ENCODE measurements around the gene GBP7. TPM values are rescaled to one million over a fixed set of nuclear protein-coding genes. Genes with fewer than 3 reads are reported as not detected.

GBP7 gene
- total and polyA plus RNA-seq, 2 donors from 2014 or later = not detected

- no peak overlapping the region for H3K27ac ChIP-seq (ENCODE audit: low read depth in 2 of 2, low read length in 2 of 2)
- DNase-seq (no peak), FAIRE-seq (no peak)
- no peak overlapping the region for H3K9ac ChIP-seq (ENCODE audit: low read length in 3 of 3)
- no peaks in the 10 kb centered on the region for H3K27me3 ChIP-seq (ENCODE audit: control insufficient read depth, insufficient read depth, low read length)
- H3K4me1 ChIP-seq (ENCODE audit: control insufficient read depth in 2 of 3, insufficient read depth in 2 of 3, low read depth in 1 of 3, low read length in 3 of 3) = no peaks in the 10 kb centered on the region
- intact Hi-C loops (cut with DNase I) = no loop called here
- H3K36me3 ChIP-seq (ENCODE audit: control insufficient read depth in 2 of 3, insufficient read depth in 3 of 3, low read length in 3 of 3) = no peaks in the 10 kb centered on the region
- no peak for TF ChIP-seq CTCF (IDR thresholded peaks at IDR 0.05; ENCODE audit: borderline replicate concordance, extremely low read depth, insufficient read depth)
- H3K4me3 ChIP-seq (ENCODE audit: low read length in 3 of 3) = no peak overlapping the region
- H3K9me3 ChIP-seq (ENCODE audit: control insufficient read depth in 2 of 3, insufficient read depth in 1 of 3, low read length in 3 of 3) = no peaks in the 10 kb centered on the region
These were observed 1.3 kb downstream of the GBP7 start for GRCh38 chr1:89174491-89174890.

- Histone ChIP-seq H3K27ac (ENCODE audit: low read depth in 2 of 2, low read length in 2 of 2) (no peak overlapping the region), H3K4me1 (ENCODE audit: control insufficient read depth in 2 of 3, insufficient read depth in 2 of 3, low read depth in 1 of 3, low read length in 3 of 3) (no peaks in the 10 kb centered on the region), H3K36me3 (ENCODE audit: control insufficient read depth in 2 of 3, insufficient read depth in 3 of 3, low read length in 3 of 3) (no peaks in the 10 kb centered on the region), H3K4me3 (ENCODE audit: low read length in 3 of 3) (no peak overlapping the region), H3K27me3 (ENCODE audit: control insufficient read depth, insufficient read depth, low read length) (no peaks in the 10 kb centered on the region), H3K9ac (ENCODE audit: low read length in 3 of 3) (no peak overlapping the region), H3K9me3 (ENCODE audit: control insufficient read depth in 2 of 3, insufficient read depth in 1 of 3, low read length in 3 of 3) (no peaks in the 10 kb centered on the region)
- FAIRE-seq (no peak), DNase-seq (no peak)
- intact Hi-C loops (cut with DNase I) = no loop called here
- no peak for TF ChIP-seq CTCF (IDR thresholded peaks at IDR 0.05; ENCODE audit: borderline replicate concordance, extremely low read depth, insufficient read depth)
These were observed 3.2 kb downstream of the GBP7 start for GRCh38 chr1:89172468-89173143.

GRCh38 chr1:89171067-89171438, 4.8 kb downstream of the GBP7 start:
- no peak overlapping the region for H3K4me3 ChIP-seq (ENCODE audit: low read length in 3 of 3)
- H3K36me3 ChIP-seq (ENCODE audit: control insufficient read depth in 2 of 3, insufficient read depth in 3 of 3, low read length in 3 of 3) = no peaks in the 10 kb centered on the region
- no peaks in the 10 kb centered on the region for H3K27me3 ChIP-seq (ENCODE audit: control insufficient read depth, insufficient read depth, low read length)
- no peak overlapping the region for H3K27ac ChIP-seq (ENCODE audit: low read depth in 2 of 2, low read length in 2 of 2)
- H3K9ac ChIP-seq (ENCODE audit: low read length in 3 of 3) = no peak overlapping the region
- DNase-seq (no peak), FAIRE-seq (no peak)
- H3K9me3 ChIP-seq (ENCODE audit: control insufficient read depth in 2 of 3, insufficient read depth in 1 of 3, low read length in 3 of 3) = no peaks in the 10 kb centered on the region
- no peaks in the 10 kb centered on the region for H3K4me1 ChIP-seq (ENCODE audit: control insufficient read depth in 2 of 3, insufficient read depth in 2 of 3, low read depth in 1 of 3, low read length in 3 of 3)
- TF ChIP-seq CTCF (IDR thresholded peaks at IDR 0.05; ENCODE audit: borderline replicate concordance, extremely low read depth, insufficient read depth) = no peak
- intact Hi-C loops (cut with DNase I) = no loop called here
